ENCODE data around the gene H19.

GRCh38 chr11:1975185-1975584, 22.5 kb downstream of the H19 start:
- TF ChIP-seq CTCF (IDR thresholded peaks at IDR 0.05; ENCODE audit: low read depth, low read length, poor library complexity, severe bottlenecking) (no peak), EZH2phosphoT487 (IDR thresholded peaks at IDR 0.05; ENCODE audit: borderline replicate concordance, low read length) (no peak)

Data from DOHH2 (cell line).